Lower leg skin (tissue), 3 donors: ENCODE measurements around the gene MAP4K1.
"Not testable (repeated sequence)": the region's sequence is repeated elsewhere in the genome, so short reads cannot be mapped to it uniquely, and the experiment has no call there.

Source experiments
- POLR2A ChIP-seq, 2 donors: fragments of 450-650 bp; IDR thresholded peaks; one replicate each; pipeline ENCODE4 v1.6.1; 2016 to 2017; ENCODE audit warnings: antibody characterized with exemption in 2 of 2, mild to moderate bottlenecking in 1 of 2, moderate library complexity in 1 of 2
- TF ChIP-seq, protein P1 (sequence below), 3 donors: fragments of 450-650 bp; IDR thresholded peaks; one replicate each; pipeline ENCODE4 v1.5.1; 2016; ENCODE audit warnings: antibody characterized with exemption in 3 of 3, mild to moderate bottlenecking in 3 of 3, moderate library complexity in 2 of 3

DNA sequence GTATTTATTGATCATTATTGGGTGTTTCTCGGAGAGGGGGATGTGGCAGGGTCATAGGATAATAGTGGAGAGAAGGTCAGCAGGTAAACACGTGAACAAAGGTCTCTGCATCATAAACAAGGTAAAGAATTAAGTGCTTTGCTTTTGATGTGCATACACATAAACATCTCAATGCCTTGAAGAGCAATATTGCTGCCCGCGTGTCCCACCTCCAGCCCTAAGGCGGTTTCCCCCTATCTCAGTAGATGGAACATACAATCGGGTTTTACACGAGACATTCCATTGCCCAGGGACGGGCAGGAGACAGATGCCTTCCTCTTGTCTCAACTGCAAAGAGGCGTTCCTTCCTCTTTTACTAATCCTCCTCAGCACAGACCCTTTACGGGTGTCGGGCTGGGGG lies 13.5 kb upstream of the MAP4K1 start:
- not testable (repeated sequence) for TF ChIP-seq POLR2A (IDR thresholded peaks at IDR 0.05)
- TF ChIP-seq, protein P1, sequence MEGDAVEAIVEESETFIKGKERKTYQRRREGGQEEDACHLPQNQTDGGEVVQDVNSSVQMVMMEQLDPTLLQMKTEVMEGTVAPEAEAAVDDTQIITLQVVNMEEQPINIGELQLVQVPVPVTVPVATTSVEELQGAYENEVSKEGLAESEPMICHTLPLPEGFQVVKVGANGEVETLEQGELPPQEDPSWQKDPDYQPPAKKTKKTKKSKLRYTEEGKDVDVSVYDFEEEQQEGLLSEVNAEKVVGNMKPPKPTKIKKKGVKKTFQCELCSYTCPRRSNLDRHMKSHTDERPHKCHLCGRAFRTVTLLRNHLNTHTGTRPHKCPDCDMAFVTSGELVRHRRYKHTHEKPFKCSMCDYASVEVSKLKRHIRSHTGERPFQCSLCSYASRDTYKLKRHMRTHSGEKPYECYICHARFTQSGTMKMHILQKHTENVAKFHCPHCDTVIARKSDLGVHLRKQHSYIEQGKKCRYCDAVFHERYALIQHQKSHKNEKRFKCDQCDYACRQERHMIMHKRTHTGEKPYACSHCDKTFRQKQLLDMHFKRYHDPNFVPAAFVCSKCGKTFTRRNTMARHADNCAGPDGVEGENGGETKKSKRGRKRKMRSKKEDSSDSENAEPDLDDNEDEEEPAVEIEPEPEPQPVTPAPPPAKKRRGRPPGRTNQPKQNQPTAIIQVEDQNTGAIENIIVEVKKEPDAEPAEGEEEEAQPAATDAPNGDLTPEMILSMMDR (IDR thresholded peaks at IDR 0.05), result not testable (repeated sequence)
